GM21423 (cell line): ENCODE data around the gene CYP1A2.
"Not testable (repeated sequence)": the region's sequence is repeated elsewhere in the genome, so short reads cannot be mapped to it uniquely, and the experiment has no call there.

Source experiments
- ATAC-seq: cut with Tn5 transposase; IDR thresholded peaks from one replicate; pipeline ENCODE4 v1.9.1; 2021; ENCODE audit warnings: mild to moderate bottlenecking, moderate library complexity; ENCODE audit not compliant: unreplicated experiment

Gene CYP1A2, protein sequence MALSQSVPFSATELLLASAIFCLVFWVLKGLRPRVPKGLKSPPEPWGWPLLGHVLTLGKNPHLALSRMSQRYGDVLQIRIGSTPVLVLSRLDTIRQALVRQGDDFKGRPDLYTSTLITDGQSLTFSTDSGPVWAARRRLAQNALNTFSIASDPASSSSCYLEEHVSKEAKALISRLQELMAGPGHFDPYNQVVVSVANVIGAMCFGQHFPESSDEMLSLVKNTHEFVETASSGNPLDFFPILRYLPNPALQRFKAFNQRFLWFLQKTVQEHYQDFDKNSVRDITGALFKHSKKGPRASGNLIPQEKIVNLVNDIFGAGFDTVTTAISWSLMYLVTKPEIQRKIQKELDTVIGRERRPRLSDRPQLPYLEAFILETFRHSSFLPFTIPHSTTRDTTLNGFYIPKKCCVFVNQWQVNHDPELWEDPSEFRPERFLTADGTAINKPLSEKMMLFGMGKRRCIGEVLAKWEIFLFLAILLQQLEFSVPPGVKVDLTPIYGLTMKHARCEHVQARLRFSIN

DNA sequence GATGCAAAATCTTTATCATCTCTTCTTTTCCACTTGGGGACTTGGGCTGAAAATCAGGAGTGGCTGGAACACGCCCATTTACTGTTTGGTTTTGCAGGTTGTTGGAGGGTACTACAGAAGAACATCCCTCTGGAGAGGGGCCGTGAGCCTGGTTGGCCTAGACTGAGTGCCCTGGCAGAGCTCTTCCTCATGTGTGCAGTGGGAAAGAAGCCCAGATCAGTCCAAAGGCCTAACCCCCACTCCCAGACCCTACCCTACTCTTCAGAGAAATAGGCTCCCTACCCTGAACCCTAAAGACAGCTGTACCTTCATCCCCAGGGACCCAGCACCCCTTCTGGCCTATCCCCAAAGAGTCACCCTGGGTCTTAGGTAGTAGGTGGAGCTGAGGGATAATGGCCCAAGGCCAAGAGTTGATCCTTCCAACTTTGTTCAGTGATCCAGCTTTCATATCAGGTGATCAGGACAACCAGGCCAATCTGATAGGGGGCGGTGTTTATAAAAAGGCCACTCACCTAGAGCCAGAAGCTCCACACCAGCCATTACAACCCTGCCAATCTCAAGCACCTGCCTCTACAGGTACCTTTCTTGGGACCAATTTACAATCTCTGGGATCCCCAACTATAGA is at the start of gene CYP1A2:
Gene CYP1A2 (plus strand): TSS at position 524 of the 625 bp plus-strand sequence. CDS start 894 bp downstream, outside the sequence.
- ATAC-seq = no peak

DNA sequence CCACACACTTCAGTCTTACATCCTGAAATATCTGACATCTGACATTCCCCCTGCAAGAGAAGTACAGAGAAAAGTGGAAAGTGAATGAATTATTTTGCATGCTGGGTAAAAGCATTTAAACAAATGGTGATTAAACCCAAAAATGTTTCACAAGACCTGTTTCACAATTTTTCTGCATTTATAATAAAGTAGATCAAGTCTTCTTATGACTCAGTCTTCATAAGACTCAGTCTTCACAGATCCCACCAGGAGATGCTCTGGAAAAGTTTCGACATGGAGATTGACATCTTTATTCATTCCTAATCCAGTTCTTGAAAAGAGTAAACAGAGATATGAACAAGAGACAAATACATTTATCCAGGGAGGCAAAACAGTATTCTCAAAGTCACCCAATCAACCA is 39.6 kb upstream of the CYP1A2 start:
- ATAC-seq = no peak

DNA sequence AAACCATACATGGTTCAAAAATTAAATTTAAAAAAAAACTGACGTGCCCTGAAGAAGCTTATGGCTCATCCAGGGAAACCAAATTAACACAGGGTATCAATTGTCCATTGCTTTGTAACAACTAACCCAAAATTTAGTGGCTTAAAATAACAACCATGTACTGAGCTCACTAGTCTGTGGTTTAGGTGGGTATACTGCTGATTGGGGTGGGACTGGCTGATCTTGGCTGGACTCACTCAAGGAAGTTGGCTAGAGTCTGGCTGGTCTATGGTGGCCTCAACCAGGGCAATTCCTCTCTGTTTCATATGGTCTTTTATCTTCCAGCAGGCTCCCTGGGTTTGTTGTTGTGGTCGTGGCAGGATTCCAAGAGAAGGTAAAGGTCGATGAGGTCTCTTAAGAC is 38.8 kb upstream of the CYP1A2 start:
- no peak for ATAC-seq

DNA sequence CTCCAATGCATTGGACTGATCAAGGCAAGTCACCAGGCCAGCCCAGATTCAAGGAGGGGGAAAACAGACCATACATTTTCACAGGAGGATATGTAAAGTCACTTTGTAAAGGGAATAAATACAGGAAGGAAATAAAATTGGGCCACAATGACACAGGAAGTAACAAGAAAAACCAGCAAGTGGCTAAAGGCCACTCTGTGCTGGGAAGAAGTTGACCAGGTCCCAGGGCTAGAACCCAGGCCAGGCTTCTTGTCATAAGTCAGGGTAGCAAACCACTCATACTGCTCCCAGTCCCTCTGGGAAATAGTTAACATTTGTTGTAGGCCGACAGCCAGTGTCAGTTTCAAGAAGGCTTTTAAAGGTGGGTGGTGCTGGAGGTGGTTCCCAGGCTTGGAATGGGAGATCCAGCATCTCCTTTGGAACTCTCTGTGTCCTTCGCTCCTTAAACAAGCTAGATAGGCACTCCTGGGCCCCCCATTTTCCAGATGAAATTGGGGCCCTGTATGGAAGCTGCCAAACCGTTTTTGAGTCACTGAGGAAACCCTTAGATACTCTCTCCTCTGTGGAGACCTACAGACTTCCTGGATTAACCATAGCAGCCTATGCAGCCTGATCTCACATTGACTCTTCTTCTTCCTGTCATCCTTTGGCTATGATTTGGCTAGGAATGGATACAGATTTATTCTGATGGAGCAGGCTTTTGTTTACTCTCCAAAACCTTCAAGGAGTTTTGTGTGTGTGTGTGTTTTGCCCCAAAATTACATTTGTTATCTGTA is 38.1 kb upstream of the CYP1A2 start:
- no peak for ATAC-seq

DNA sequence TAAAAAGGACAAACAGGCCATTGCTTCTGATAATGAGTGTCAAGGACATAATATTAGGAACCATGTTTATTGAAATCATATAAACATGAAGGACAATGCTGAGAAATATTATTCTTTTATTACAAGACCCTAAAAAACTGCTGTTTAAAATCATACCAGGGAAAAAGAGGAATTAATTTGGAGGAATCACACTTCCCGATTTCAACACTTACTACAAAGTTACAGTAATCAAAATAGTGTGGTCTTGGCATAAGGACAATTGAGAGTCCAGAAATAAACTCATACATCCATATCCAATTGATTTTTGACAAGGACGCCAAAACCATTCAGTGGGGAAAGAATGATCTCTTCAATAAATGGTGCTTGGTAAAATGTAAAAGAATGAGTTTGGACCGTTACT is 36.3 kb upstream of the CYP1A2 start:
- no peak for ATAC-seq

DNA sequence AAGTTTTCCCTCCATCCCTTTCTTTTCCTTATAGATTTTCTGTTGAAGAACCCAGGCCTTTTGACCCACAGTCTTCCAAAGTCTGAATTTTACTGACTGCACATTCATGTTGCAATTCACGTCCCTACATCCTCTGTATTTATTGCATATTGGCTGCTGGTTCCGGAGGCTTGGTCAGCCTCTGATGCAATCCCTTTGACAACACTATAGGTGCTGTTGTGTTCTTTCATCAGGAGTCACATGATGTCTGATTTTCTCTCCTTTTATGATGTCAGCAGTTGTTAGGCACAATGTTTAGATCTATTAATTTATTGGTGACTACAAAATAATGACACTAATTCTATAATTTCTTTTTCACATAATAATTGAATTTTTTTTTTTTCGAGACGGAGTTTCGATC is 32.0 kb upstream of the CYP1A2 start:
- no peak for ATAC-seq

DNA sequence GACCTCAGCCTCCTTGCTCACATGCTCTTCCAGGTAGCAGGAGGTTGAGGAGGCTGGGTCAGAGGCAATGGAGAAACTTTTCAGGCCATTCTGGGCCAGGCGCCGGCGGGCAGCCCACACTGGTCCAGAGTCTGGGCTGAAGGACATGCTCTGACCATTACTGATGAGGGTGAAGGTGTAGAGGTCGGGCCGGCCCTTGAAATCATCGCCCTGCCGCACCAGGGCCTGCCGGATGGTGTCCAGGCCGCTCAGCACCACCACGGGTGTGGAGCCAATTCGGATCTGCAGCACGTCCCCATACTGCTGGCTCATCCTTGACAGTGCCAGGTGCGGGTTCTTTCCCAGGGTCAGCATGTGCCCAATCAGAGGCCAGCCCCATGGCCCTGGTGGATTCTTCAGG is 26.1 kb upstream of the CYP1A2 start:
- ATAC-seq = no peak

DNA sequence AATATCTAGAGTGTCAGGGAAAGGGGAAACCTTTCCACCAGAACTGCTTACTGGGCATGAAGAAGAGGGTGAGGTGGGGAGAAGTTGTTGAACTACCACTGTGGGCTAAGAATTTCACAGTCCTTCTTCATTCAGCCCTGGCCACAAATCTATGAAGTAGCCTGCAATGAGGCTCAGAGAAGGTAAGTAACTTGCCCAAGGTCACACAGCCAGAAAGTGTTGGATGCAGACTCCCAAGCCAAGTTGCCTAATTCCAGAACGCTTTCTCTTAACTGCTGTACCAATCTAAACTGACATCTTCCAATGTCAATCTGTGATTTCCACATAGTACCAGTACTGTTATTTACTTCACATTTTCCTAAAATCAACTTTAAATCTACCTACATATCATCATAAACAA is 25.5 kb upstream of the CYP1A2 start:
- no peak for ATAC-seq

DNA sequence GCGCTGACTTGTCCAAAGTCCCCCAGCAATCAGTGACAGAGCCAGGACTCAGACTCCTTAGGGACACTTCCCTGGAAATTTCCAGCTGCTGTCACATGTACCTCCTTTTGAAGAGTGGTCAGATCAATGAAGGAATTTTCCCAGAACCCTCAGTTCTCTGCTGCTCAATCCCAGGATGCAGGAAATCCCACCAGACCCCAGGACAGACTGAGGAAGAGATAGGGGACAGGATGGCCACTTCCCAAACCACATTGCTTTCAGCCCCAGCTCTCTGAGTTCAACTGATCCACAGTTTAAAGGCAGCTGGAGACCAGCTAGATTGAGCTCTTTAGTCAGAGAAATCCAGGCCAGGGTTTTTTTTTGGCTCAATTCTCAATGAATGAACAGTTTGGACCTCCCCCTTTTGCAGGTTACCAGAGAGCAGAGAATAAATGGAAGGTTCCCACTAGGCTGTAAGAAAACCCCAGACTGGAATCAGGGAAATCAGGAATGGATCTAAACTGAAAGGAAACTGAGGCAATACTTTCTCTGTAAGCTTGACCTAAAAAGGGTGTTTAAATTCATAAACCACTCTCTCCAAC is 24.8 kb upstream of the CYP1A2 start:
- no peak for ATAC-seq

DNA sequence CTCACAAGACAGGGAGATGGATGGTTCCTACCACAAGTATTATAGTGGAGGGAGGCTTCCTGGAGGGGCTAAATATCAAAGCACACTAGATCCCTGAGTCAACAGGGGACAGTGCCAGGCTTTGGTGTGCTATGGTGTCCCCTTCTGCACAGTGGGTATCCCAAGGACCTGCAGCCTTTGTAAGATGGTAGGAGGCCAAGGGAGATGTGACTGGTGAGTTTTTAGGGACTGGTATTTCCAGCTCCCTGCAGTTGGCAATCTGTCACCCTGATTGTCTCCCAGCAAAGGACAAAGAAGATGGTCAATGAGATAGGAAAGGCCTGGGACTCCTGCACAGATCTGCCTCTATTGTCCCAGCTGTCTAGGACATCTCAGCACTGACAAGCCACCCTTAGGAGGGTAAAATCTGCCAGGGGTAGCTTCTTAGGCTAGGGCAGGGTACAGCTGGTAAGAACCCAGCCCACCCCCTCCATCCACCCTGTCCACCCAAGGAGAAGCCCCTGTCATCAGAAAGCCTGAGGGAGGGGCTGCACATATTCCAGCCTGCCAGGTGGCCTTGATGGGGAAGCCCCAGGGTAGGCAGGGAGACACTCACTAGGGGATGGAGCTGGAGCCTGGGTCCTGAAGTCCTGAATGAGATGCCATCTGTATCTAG is 23.9 kb upstream of the CYP1A2 start:
- no peak for ATAC-seq

DNA sequence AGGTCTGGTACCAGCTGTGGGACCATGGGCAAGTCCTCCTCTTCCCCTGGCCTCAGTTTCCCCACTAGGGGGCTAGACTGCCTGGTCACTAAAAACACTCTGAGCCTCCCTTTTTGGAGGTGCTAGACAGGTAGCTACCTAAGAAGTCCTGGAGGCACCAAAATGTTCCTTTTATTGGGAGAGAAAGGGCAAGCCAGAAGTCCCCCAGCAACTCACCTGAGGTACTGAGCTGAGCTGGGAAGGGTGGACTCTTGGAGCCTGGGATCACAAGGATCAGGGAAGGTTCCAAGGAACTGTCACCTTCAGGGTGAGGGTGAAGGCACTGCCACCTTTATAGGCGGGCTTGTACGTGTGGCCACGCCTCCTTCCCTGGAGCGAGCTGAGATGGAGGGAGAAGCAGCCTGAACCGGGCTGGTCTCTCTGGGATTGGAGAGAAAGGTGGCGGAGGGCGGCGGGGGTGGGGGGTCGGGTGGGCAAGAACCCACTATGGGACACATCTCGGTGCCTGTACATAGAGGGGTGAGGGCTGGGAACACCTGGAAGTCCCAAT is 23.3 kb upstream of the CYP1A2 start, which contains the start of gene CYP1A1:
Gene CYP1A1 (minus strand): TSS at position 304 of the 550 bp plus-strand sequence. CDS start 2,431 bp downstream, outside the sequence.
- ATAC-seq = no peak

DNA sequence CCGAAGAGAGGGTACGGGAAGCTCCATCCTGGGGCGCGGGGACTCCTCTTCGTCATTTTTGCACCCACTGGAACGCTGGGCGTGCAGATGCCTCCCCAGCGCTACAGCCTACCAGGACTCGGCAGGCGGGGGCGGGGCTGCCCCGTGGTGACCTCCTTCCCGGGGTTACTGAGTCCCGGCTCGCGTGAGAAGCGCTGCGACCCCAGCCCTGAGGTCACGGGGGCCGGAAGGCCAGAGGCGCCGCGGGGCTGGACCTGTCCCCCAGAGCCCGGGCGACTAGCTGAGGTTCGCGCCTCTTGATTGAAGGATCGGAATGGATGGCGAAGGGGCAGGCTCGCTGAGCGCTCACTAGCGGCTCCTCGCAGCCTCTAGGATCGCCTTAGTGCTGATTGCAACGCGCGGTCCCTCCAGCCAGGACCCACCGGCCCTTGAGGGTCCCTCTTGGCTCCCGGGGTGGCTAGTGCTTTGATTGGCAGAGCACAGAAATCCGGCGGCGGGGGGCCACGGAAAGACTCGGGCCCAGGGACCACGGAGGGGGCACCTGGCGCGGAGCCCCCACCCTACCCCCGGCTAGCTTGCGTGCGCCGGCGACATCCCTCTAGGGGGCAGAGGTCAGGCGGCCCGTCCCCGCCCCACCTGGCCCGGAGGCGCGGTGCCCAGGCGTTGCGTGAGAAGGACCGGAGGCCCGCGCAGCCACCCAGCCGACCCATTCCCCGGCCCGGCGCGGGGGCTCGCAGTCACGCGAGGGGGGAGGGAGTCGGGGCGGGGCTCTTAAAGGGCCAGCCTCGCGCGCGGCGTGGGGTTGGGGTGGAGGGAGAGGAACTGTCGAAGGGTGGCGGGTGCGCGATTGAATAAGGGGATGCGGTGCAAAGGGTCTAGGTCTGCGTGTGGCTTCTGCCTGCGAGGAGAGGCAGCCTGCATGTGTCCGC is 22.5 kb upstream of the CYP1A2 start:
- ATAC-seq = no peak

DNA sequence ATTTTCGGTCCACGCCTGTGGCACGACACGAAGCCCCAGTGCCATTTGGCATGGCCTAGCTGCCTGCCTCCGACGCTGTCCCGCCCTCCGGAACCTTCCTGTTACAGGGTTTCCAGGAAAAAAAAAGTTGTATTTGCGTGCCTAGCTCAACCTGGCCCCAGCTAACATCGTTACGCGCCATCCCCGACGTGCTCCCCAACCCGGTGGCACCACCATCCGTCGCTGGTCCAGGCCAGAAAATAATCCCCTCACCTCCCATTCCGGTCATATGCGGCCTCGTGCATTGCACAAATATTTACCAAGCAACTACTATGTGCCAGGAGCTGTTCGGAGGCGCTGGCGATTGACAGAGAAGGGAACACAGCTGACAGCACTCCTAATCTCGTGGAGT is 21.9 kb upstream of the CYP1A2 start:
- no peak for ATAC-seq

DNA sequence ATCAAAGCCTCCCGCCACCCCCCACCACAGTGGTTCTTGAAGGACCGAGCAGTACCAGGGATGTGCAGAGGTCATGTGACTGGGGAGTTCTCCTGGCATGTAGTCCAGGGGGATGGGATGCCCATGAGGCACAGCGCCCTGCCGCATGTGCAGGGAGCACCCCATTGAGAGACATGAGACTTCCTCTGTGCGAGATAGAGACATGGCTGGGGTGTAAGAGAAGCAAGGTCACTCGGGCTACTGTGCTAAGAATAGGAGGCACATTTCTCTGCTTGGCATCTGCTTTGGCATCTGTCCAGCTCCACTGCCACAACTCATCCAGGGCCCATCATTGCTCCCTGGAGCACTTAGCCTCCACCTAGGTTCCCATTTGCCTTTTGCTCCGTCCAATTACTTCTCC is 20.9 kb upstream of the CYP1A2 start:
- no peak for ATAC-seq

DNA sequence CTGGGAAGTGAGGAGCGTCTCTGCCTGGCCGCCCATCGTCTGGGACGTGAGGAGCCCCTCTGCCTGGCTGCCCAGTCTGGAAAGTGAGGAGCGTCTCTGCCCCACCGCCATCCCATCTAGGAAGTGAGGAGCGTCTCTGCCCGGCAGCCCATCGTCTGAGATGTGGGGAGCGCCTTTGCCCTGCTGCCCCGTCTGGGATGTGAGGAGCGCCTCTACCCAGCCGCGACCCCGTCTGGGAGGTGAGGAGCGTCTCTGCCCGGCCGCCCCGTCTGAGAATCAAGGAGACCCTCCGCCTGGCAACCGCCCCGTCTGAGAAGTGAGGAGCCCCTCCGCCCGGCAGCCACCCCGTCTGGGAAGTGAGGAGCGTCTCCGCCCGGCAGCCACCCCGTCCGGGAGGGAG is 19.9 kb upstream of the CYP1A2 start:
- not testable (repeated sequence) for ATAC-seq

DNA sequence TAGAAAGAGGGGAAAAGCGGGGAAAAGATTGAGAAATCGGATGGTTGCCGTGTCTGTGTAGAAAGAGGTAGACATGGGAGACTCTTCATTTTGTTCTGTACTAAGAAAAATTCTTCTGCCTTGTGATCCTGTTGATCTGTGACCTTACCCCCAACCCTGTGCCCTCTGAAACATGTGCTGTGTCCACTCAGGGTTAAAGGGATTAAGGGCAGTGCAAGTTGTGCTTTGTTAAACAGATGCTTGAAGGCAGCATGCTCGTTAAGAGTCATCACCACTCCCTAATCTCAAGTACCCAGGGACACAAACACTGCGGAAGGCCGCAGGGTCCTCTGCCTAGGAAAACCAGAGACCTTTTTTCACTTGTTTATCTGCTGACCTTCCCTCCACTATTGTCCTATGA is 19.3 kb upstream of the CYP1A2 start:
- ATAC-seq = not testable (repeated sequence)

DNA sequence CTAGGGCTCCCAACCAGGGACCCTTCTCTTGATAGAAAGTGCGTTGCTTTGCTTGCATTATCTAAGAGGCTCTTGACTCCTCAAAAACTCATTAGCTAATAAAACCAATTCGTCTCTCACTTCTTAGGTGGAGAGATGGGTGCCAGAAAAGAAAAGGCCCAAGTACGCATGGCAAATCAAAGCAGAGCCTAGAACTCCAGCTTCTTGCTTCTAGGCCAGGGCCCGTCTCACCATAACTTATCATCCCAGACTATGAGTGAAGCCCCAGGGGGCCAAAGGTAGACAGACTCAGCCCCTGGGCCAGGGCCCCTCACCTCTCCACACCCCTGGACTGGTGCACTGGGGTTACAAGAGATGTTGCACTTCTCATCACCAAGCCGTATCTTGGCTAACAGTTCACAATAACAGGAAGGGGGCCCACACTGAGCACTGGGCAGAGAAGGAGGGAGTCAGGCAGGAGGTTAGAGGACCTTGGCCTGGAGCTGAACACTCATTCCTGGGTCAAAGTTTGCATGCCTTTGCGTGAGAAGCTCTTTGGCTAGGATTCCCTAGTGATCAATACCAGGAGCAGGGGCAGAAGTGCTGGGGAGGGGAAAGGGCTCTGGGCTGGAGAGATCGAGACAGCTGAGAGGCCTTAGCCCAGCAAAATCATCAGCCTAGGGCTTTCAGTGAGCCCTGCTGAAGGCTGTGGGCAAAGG is 17.9 kb upstream of the CYP1A2 start:
- no peak for ATAC-seq

DNA sequence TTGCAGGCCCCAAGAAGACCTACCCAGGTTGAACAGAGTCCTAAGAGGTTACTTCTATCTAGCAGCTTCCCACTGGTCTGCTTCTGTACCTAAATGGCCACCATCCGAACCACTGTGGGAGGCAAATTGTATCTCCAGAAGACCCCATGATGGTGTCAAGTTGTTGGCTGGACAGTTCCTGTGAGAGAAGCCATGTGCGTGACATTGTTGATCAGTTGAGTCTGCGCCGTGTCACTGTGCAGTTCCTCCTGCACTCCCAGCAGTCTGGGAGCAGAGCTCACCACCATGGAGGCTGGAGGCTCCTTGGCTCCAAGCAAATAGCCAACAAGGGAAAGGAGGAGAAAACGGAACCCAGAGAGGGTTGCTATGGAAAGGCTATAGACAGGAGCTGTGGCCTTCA is 15.8 kb upstream of the CYP1A2 start:
- ATAC-seq = no peak

DNA sequence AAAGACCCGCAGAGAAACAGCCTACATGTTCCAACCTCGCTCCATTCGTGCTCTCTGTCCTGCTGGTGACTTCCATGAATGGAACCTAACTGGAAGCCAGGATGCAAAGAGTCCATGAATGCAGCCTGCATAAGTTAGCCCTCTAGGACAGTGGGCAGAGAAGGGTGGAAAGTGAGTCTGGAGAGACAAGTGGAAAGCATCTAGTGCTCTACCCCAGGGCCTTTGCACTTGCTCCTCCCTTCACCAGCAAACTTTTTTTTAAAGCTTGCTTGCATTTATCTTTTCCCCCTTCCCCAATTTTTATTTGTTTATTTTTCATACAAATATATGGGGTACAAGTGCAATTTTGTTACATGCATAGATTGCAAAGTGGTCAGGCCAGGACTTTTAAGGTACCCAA is 15.4 kb upstream of the CYP1A2 start:
- no peak for ATAC-seq
